Neural cell (in vitro differentiated cells): ENCODE data around the gene THAP4. TPM values are rescaled to one million over a fixed set of nuclear protein-coding genes. Genes with fewer than 3 reads are reported as not detected.

Source experiments
- H2AFZ ChIP-seq: fragments of 200-600, 300-800 bp; sonication (generic), shearing (Covaris generic); 2 replicates; pipeline ENCODE4 v1.6.0; 2014; ENCODE audit warnings: low read depth, mild to moderate bottlenecking, antibody characterized with exemption, low read length, moderate library complexity
- H3F3A ChIP-seq: fragments of 200-600 bp; shearing (Covaris generic); 2 replicates; pipeline ENCODE4 v1.6.1; 2016; ENCODE audit warnings: mild to moderate bottlenecking, moderate library complexity, mixed read lengths, antibody characterized with exemption, low read length; ENCODE audit not compliant: insufficient read depth, poor library complexity, severe bottlenecking
- H3K27ac ChIP-seq: fragments of 200-600, 300-800 bp; sonication (generic), shearing (Covaris generic); 2 replicates; pipeline ENCODE4 v1.5.1; 2014; ENCODE audit warnings: mild to moderate bottlenecking, low read length, moderate library complexity
- H3K27me3 ChIP-seq: fragments of 300-800, 200-600 bp; sonication (generic), shearing (Covaris generic); 2 replicates; pipeline ENCODE4 v1.6.0; 2014; ENCODE audit warnings: mild to moderate bottlenecking, low read depth, low read length, moderate library complexity; ENCODE audit not compliant: insufficient read depth
- H3K36me3 ChIP-seq: fragments of 300-800, 200-600 bp; sonication (generic), shearing (Covaris generic); 2 replicates; pipeline ENCODE4 v1.5.1; 2014; ENCODE audit warnings: mild to moderate bottlenecking, antibody characterized with exemption, low read length, moderate library complexity; ENCODE audit not compliant: insufficient read depth
- H3K4me2 ChIP-seq: fragments of 300-800, 200-600 bp; sonication (generic), shearing (Covaris generic); 2 replicates; pipeline ENCODE4 v1.6.0; 2014; ENCODE audit warnings: mild to moderate bottlenecking, low read length
- H3K4me3 ChIP-seq: fragments of 300-800, 200-600 bp; sonication (generic), shearing (Covaris generic); 2 replicates; pipeline ENCODE4 v1.5.1; 2014; ENCODE audit warnings: mild to moderate bottlenecking, low read length, moderate library complexity
- H3K79me2 ChIP-seq: fragments of 200-600 bp; shearing (Covaris generic); replicated peaks from 2 replicates; pipeline ENCODE4 v1.6.0; 2014; ENCODE audit warnings: mild to moderate bottlenecking, low read length, moderate library complexity; ENCODE audit not compliant: insufficient read depth
- H3K9ac ChIP-seq: fragments of 300-800, 200-600 bp; sonication (generic), shearing (Covaris generic); 2 replicates; pipeline ENCODE4 v1.6.1; 2016; ENCODE audit warnings: mild to moderate bottlenecking, low read length, mixed read lengths
- H3K9me2 ChIP-seq: fragments of 200-600 bp; shearing (Covaris generic); 2 replicates; pipeline ENCODE4 v1.6.1; 2016; ENCODE audit warnings: mild to moderate bottlenecking, low read length, mixed read lengths; ENCODE audit not compliant: insufficient read depth
- H3K9me3 ChIP-seq: fragments of 200-600, 300-800 bp; sonication (generic), shearing (Covaris generic); 2 replicates; pipeline ENCODE4 v1.6.1; 2016; ENCODE audit warnings: mild to moderate bottlenecking, mixed run types, low read length, moderate library complexity, mixed read lengths
- H4K20me1 ChIP-seq: fragments of 200-600 bp; shearing (Covaris generic); 2 replicates; pipeline ENCODE4 v1.6.1; 2016; ENCODE audit warnings: mild to moderate bottlenecking, mixed run types; ENCODE audit not compliant: insufficient read depth
- EP300 ChIP-seq: fragments of 450-650 bp; conservative IDR thresholded peaks from 2 replicates; pipeline ENCODE4 v1.6.1; 2014; ENCODE audit warnings: antibody characterized with exemption, mild to moderate bottlenecking, moderate library complexity; ENCODE audit not compliant: poor library complexity, severe bottlenecking
- EZH2 ChIP-seq: fragments of 200-600, 300-800 bp; shearing (Covaris generic), sonication (generic); IDR thresholded peaks from 2 replicates; pipeline ENCODE4 v1.6.1; 2014; ENCODE audit warnings: antibody characterized with exemption, low read length, borderline replicate concordance, mild to moderate bottlenecking; ENCODE audit not compliant: insufficient read depth, poor library complexity, severe bottlenecking
- MXI1 ChIP-seq: fragments of 450-650 bp; conservative IDR thresholded peaks from 2 replicates; pipeline ENCODE4 v1.6.1; 2014; ENCODE audit warnings: antibody characterized with exemption, mild to moderate bottlenecking; ENCODE audit not compliant: poor library complexity, severe bottlenecking
- POLR2AphosphoS5 ChIP-seq: IDR thresholded peaks from 2 replicates; pipeline ENCODE4 v1.6.1; 2012
- RAD21 ChIP-seq: fragments of 450-650 bp; conservative IDR thresholded peaks from 2 replicates; pipeline ENCODE4 v1.6.1; 2014; ENCODE audit warnings: antibody characterized with exemption, mild to moderate bottlenecking, moderate library complexity
- SMC3 ChIP-seq: fragments of 450-650 bp; conservative IDR thresholded peaks from 2 replicates; pipeline ENCODE4 v1.6.1; 2014; ENCODE audit warnings: antibody characterized with exemption, mild to moderate bottlenecking, moderate library complexity; ENCODE audit not compliant: poor library complexity
- TAF1 ChIP-seq: IDR thresholded peaks from 2 replicates; pipeline ENCODE4 v1.6.1; 2012; ENCODE audit warnings: low read depth
- polyA plus RNA-seq: library from polyadenylated mRNA; depleted of rRNA; stranded (reverse); fragments of >200 nt; gene quantifications from 2 replicates; pipeline ENCODE4 v1.2.3, GENCODE V29; 2014
- TF ChIP-seq, protein P1 (sequence below): IDR thresholded peaks from 2 replicates; pipeline ENCODE4 v1.6.1; 2012; ENCODE audit warnings: borderline replicate concordance
- TF ChIP-seq, protein P2 (sequence below): fragments of 450-650 bp; IDR thresholded peaks from 2 replicates; pipeline ENCODE4 v1.5.1; 2014; ENCODE audit warnings: antibody characterized with exemption, mild to moderate bottlenecking, moderate library complexity; ENCODE audit not compliant: poor library complexity, severe bottlenecking

THAP4 gene
- polyA plus RNA-seq, 1 donor from 2014 or later, result 30.8 TPM

- Histone ChIP-seq H3K9me2 (no peaks in the 10 kb centered on the region), H3K9me3 (peaks cover 32% of the 10 kb centered on the region), H3K36me3 (peaks cover 20% of the 10 kb centered on the region), H3K79me2 (no peaks in the 10 kb centered on the region), H2AFZ (no peak overlapping the region), H3K9ac (no peak overlapping the region), H4K20me1 (no peaks in the 10 kb centered on the region), H3K27me3 (no peaks in the 10 kb centered on the region), H3K4me2 (no peak overlapping the region), H3K4me3 (no peak overlapping the region), H3F3A (no peaks in the 10 kb centered on the region), H3K27ac (no peak overlapping the region)
- TF ChIP-seq, protein P1, sequence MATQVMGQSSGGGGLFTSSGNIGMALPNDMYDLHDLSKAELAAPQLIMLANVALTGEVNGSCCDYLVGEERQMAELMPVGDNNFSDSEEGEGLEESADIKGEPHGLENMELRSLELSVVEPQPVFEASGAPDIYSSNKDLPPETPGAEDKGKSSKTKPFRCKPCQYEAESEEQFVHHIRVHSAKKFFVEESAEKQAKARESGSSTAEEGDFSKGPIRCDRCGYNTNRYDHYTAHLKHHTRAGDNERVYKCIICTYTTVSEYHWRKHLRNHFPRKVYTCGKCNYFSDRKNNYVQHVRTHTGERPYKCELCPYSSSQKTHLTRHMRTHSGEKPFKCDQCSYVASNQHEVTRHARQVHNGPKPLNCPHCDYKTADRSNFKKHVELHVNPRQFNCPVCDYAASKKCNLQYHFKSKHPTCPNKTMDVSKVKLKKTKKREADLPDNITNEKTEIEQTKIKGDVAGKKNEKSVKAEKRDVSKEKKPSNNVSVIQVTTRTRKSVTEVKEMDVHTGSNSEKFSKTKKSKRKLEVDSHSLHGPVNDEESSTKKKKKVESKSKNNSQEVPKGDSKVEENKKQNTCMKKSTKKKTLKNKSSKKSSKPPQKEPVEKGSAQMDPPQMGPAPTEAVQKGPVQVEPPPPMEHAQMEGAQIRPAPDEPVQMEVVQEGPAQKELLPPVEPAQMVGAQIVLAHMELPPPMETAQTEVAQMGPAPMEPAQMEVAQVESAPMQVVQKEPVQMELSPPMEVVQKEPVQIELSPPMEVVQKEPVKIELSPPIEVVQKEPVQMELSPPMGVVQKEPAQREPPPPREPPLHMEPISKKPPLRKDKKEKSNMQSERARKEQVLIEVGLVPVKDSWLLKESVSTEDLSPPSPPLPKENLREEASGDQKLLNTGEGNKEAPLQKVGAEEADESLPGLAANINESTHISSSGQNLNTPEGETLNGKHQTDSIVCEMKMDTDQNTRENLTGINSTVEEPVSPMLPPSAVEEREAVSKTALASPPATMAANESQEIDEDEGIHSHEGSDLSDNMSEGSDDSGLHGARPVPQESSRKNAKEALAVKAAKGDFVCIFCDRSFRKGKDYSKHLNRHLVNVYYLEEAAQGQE, result no peak
- TF ChIP-seq SMC3 (no peak), TAF1 (no peak), POLR2AphosphoS5 (no peak), EZH2 (no peak), MXI1 (no peak), EP300 (no peak)
These were observed 50.2 kb downstream of the THAP4 start for GRCh38 chr2:241586564-241587264.

GRCh38 chr2:241584436-241584835 is 52.5 kb downstream of the THAP4 start:
- no peak overlapping the region for H3K4me2 ChIP-seq
- no peak for TF ChIP-seq EP300
- H3F3A ChIP-seq, result no peaks in the 10 kb centered on the region
- H3K36me3 ChIP-seq, result peaks cover 20% of the 10 kb centered on the region
- no peak overlapping the region for H3K9ac ChIP-seq
- H3K27me3 ChIP-seq, result no peaks in the 10 kb centered on the region
- H2AFZ ChIP-seq, result no peak overlapping the region
- no peaks in the 10 kb centered on the region for H3K79me2 ChIP-seq
- no peaks in the 10 kb centered on the region for H3K9me2 ChIP-seq
- H3K4me3 ChIP-seq, result no peak overlapping the region
- no peaks in the 10 kb centered on the region for H4K20me1 ChIP-seq
- no peak overlapping the region for H3K27ac ChIP-seq
- H3K9me3 ChIP-seq, result peaks cover 40% of the 10 kb centered on the region

GRCh38 chr2:241582806-241583205 is 54.2 kb downstream of the THAP4 start:
- Histone ChIP-seq H4K20me1 (no peaks in the 10 kb centered on the region), H3K4me2 (no peak overlapping the region), H2AFZ (no peak overlapping the region), H3K9me2 (no peaks in the 10 kb centered on the region), H3K36me3 (peaks cover 20% of the 10 kb centered on the region), H3K27me3 (no peaks in the 10 kb centered on the region), H3K79me2 (no peaks in the 10 kb centered on the region), H3K4me3 (no peak overlapping the region), H3F3A (no peaks in the 10 kb centered on the region), H3K9me3 (peaks cover 40% of the 10 kb centered on the region), H3K27ac (no peak overlapping the region), H3K9ac (no peak overlapping the region)
- TF ChIP-seq POLR2AphosphoS5 (no peak), MXI1 (no peak), TAF1 (no peak), EZH2 (no peak), SMC3 (no peak), RAD21 (no peak), EP300 (no peak)
- TF ChIP-seq, protein P2, sequence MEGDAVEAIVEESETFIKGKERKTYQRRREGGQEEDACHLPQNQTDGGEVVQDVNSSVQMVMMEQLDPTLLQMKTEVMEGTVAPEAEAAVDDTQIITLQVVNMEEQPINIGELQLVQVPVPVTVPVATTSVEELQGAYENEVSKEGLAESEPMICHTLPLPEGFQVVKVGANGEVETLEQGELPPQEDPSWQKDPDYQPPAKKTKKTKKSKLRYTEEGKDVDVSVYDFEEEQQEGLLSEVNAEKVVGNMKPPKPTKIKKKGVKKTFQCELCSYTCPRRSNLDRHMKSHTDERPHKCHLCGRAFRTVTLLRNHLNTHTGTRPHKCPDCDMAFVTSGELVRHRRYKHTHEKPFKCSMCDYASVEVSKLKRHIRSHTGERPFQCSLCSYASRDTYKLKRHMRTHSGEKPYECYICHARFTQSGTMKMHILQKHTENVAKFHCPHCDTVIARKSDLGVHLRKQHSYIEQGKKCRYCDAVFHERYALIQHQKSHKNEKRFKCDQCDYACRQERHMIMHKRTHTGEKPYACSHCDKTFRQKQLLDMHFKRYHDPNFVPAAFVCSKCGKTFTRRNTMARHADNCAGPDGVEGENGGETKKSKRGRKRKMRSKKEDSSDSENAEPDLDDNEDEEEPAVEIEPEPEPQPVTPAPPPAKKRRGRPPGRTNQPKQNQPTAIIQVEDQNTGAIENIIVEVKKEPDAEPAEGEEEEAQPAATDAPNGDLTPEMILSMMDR, result no peak
- TF ChIP-seq, protein P1, result no peak
